ENCODE results near the gene RPL13. TPM values are rescaled to one million over a fixed set of nuclear protein-coding genes. Genes with fewer than 3 reads are reported as not detected.

Gene RPL13
- polyA plus RNA-seq (ENCODE audit: insufficient read length in 4 of 4) = 1,000 to 10,000 TPM; 1,722 to 3,231 (median 2,380) TPM

GRCh38 chr16:89560378-89561141, at the start of gene RPL13:
Gene RPL13 (plus strand): TSS chr16:89560682. CDS start chr16:89560960, 278 bp downstream.
- DNase-seq (ENCODE audit: low read depth in 4 of 4, low spot score in 2 of 4) = peak; percentile 85 to 93 (median 88)

- DNase-seq (ENCODE audit: low read depth in 4 of 4, low spot score in 2 of 4) = no peak
Observed at GRCh38 chr16:89511374-89511773, 49.1 kb upstream of the RPL13 start.

- no peak for DNase-seq (ENCODE audit: low read depth in 4 of 4, low spot score in 2 of 4)
Observed at GRCh38 chr16:89512453-89512852, 48.0 kb upstream of the RPL13 start.

DNA sequence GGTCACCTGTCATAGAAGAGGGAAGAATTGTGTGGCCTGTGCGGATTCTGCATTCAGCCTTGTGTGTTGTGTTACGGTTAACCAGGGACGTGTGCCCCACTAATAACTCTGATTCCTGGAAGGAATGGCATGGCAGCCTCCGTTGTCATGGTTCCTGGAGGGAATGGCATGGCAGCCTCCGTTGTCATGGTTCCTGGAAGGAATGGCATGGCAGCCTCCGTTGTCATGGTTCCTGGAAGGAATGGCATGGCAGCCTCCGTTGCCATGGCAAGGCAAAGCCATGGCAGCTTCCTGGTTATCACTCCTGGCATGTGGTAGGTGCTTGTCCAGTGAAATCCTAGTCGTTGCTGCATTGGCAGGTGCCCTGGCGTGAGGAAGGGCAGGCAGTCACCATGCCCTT, 43.4 kb upstream of the RPL13 start:
- DNase-seq (ENCODE audit: low read depth in 4 of 4, low spot score in 2 of 4) = no peak

GRCh38 chr16:89519881-89520280, 40.6 kb upstream of the RPL13 start:
- DNase-seq (ENCODE audit: low read depth in 4 of 4, low spot score in 2 of 4) = no peak

GRCh38 chr16:89522287-89522686, 38.2 kb upstream of the RPL13 start:
- DNase-seq (ENCODE audit: low read depth in 4 of 4, low spot score in 2 of 4) = no peak

DNA sequence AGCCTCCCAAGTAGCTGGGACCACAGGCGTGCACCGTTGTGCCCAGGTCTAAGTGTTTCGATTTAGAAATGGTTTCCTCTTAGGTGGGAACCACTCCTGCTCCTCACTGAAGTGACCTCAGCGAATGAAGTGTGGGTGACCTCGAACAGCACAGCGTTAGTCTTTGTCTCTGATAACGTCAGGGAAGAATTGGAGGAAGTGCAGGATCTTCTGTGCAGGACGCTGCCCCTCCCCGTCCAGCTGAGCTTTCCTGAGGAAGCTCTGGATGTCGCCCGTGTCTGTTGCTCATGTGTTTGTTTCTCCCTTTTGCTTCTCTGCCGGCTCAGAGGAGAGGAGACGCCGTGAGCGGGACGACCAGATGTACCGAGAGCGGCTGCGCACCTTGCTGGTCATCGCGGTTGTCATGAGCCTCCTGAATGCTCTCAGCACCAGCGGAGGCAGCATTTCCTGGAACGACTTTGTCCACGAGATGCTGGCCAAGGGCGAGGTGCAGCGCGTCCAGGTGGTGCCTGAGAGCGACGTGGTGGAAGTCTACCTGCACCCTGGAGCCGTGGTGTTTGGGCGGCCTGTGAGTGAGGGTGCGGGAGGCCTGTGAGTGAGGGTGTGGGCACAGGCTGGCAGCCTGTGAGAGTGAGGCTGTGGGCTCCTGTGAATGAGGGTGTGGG, 36.7 kb upstream of the RPL13 start:
- DNase-seq (ENCODE audit: low read depth in 4 of 4, low spot score in 2 of 4) = no peak

DNA sequence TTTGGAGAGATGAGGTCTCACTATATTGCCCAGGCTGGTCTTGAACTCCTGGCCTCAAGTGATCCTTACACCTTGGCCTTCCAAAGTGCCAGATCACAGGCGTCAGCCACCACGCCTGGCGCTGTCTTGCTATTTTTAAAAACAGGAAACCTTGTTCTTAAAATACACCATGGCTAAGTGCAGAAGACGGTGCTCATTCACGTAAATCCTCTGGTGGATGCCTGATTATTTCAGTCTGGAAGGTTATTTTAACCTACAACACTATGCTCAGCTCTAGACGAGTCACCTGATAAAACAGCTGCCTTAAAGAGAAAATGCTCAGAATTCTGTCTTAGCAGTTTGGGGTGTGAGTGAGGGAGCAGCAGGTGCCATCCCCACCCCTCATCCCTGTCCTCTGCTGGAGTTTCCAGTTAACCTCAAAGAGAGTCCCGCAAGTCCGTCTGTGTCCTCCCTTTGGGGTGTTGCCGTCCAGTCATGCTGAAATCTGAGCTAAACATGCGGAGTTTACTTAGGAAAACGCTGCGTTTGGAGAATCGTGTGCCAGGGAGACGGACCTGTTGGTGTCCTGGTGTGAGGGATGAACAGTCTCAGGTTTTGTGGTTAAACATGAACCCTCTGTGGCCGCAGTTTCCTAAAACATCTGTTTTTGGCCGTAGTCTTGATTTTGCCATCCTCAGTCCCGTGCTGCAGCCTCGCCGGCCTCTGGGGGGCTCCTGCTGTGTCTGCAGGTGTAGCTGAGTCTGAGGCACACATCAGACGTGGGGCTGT, 35.2 kb upstream of the RPL13 start:
- no peak for DNase-seq (ENCODE audit: low read depth in 4 of 4, low spot score in 2 of 4)

DNA sequence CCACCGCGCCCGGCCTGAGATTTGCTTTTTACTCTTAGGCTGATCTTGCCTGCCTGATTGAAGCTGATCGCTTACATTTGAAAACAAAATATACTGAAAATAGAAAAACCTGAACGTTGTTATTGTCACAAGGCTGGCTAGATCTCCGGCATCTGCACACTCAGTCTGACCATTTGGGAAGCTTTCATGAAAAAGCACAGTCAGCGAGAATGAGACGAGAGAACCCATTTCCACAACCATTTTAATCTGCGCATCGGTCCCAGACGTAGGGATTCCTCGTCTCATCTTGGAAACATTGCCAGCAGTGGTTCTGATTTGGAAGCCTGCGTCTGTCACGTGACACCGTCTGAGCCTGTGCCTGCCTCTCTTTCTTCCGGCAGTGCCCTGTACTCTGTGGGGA, 31.4 kb upstream of the RPL13 start:
- no peak for DNase-seq (ENCODE audit: low read depth in 4 of 4, low spot score in 2 of 4)

- DNase-seq (ENCODE audit: low read depth in 4 of 4, low spot score in 2 of 4) = no peak
Observed at GRCh38 chr16:89530401-89531381, 29.8 kb upstream of the RPL13 start.

GRCh38 chr16:89531821-89532526, 28.5 kb upstream of the RPL13 start:
- DNase-seq (ENCODE audit: low read depth in 4 of 4, low spot score in 2 of 4) = no peak

- DNase-seq (ENCODE audit: low read depth in 4 of 4, low spot score in 2 of 4) = no peak
Observed at GRCh38 chr16:89534252-89534756, 26.2 kb upstream of the RPL13 start.

DNA sequence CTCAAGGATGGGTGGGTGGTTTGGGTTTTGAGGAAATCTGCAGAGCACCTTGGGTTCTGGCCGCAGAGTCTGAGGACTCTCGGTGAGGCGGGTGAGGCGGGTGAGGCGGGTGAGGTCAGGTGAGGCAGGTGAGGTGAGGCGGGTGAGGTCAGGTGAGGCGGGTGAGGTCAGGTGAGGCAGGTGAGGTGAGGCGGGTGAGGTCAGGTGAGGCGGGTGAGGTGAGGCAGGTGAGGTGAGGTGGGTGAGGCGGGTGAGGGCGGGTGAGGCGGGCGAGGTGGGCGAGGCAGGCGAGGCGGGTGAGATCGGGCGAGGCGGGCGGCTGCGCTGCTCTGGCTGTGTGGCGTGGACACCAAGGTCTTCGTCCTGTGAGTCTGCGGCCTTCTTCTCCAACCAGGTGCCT, 24.1 kb upstream of the RPL13 start:
- DNase-seq (ENCODE audit: low read depth in 4 of 4, low spot score in 2 of 4) = no peak

DNA sequence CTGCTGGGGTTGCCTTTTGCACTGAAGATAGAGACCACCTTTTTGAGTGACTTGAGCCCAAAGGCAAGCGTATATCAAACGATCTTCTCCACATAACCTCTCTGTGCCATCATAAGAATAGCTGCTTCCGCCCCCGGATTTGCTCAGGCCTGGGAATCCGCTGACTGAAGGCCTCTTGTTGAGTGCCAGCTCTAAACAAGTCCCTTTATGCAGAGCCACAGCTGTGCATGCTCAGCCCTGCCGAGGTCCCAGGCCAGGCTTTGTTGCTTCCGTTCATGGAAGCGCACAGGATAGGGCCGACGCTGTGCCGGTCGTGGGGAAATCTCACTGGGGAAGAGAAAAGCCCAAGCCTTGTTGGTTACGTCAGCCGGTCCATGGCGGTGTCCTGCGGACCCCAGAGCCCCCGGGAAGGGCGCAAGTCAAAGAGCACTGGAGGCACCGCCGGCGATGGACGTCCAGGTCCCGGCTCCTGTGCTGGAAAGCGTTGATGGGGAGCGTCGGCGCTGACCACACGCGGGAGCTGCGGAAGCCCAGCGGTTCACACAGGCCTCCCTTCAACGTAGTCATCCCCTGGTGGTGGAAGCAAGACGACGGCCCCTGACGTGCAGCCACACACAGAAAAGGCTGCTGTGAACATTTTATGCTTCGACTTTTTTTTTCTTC, 23.5 kb upstream of the RPL13 start:
- DNase-seq (ENCODE audit: low read depth in 4 of 4, low spot score in 2 of 4) = no peak

- DNase-seq (ENCODE audit: low read depth in 4 of 4, low spot score in 2 of 4) = no peak
Observed at GRCh38 chr16:89537549-89537925, 22.9 kb upstream of the RPL13 start.

GRCh38 chr16:89538286-89538685, 22.2 kb upstream of the RPL13 start:
- no peak for DNase-seq (ENCODE audit: low read depth in 4 of 4, low spot score in 2 of 4)

- DNase-seq (ENCODE audit: low read depth in 4 of 4, low spot score in 2 of 4) = no peak
Observed at GRCh38 chr16:89540557-89540956, 19.9 kb upstream of the RPL13 start.

DNA sequence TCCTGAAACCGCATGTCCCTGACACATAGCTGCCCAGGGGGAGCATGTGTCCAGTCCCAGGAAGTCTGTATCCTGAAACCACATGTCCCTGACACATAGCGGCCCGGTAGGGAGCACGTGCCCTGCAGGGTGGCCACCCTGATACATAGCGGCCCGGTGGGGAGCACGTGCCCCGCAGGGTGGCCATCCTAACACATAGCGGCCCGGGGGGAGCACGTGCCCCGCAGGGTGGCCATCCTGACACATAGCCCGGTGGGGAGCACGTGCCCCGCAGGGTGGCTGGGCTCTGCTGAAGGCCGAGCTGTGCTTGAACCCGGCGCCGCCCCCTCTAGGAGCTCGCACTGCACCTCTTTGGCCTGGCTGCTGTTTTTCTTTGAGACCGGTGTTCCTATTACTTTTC, 18.7 kb upstream of the RPL13 start:
- DNase-seq (ENCODE audit: low read depth in 4 of 4, low spot score in 2 of 4) = no peak

DNA sequence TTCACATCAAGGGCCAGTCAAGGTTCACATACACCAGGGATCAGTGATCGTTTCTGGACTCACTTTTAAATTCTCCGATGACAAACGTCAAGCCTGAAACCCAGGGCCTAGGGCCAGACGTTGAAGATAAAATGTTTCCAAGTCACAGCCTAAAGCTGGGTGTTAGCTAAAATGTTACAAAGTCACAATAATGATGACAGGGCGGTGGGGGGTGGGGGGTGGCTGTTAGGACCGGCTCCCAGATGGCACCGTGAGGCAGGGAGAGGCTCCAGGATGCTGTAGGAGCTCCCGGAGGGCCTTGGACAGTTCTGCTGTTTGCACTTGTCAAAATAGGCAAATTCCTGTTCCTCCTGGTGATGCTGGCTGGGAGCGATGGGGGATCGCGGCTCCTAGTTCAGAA, 16.4 kb upstream of the RPL13 start:
- DNase-seq (ENCODE audit: low read depth in 4 of 4, low spot score in 2 of 4) = no peak
